GM12891 (cell line): Measurements from ENCODE around the gene ETF1.

Experiments used
- DNase-seq: peaks from one replicate; pipeline ENCODE4 v3.0.0; 2011; ENCODE audit warnings: low spot score; ENCODE audit not compliant: insufficient read length
- FAIRE-seq: peaks from 2 replicates; lab custom pipeline; 2011; peaks lifted over from hg19 to GRCh38; lab: Jason Lieb, UNC
- PAX5 ChIP-seq: IDR thresholded peaks from 2 replicates; pipeline ENCODE4 v1.6.1; 2011; ENCODE audit warnings: low read length, moderate library complexity, mild to moderate bottlenecking; ENCODE audit not compliant: insufficient read depth, severe bottlenecking
- POLR2A ChIP-seq: IDR thresholded peaks from 2 replicates; pipeline ENCODE4 v1.6.1; 2011; ENCODE audit warnings: low read depth, low read length, control low read depth
- POLR2AphosphoS5 ChIP-seq: IDR thresholded peaks from 2 replicates; pipeline ENCODE4 v1.6.1; 2011; ENCODE audit warnings: low read depth, low read length, control low read depth
- POU2F2 ChIP-seq: IDR thresholded peaks from 2 replicates; pipeline ENCODE4 v1.6.1; 2011; ENCODE audit warnings: low read depth, mild to moderate bottlenecking, control low read depth, low read length, moderate library complexity
- SPI1 ChIP-seq: IDR thresholded peaks from 2 replicates; pipeline ENCODE4 v1.6.1; 2011; ENCODE audit warnings: low read depth, low read length, control low read depth
- TAF1 ChIP-seq: IDR thresholded peaks from 2 replicates; pipeline ENCODE4 v1.6.1; 2011; ENCODE audit warnings: low read depth, low read length, control low read depth

ETF1 gene

DNA sequence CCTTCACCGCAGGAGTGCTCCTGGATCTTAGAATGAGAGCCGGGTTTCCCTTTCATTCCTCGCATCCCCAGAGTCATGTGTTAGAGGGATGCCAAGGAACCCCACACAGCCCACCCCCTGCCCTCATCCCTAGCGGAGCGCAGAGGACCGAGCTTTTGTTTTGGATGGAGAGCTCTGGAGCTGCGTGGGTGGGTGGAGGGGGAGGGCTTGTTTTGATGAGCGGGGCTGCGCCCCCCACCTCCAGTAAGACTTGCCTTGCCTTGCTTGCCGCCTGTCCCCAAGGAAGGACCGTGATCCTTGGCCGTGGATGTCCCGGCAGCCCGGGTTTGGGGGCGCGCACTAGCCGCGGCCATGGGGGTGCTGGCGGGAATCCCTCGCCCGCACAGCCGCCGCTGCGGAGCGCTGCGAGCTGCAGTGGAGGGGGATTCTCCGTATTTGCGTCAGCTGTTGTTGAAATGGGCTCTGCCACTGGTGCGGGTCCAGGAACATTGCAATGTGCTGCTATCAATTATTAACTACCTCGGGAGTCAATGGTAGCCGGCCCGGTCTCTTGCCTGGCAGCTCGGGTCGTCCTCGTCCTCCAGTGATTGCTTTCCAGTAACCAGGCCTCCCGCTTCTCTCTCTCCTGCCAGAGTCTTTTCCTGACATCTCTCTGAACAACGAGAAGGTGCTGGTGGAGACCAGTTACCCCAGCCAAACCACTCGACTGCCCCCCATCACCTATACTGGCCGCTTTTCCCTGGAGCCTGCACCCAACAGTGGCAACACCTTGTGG is 76.7 kb downstream of the ETF1 start:
- TF ChIP-seq TAF1 (no peak), POLR2A (no peak), POLR2AphosphoS5 (no peak; the same call in 1 of the 2 replicates), POU2F2 (no peak), SPI1 (no peak), PAX5 (no peak)
- DNase-seq (no peak), FAIRE-seq (peak; percentile 5)

DNA sequence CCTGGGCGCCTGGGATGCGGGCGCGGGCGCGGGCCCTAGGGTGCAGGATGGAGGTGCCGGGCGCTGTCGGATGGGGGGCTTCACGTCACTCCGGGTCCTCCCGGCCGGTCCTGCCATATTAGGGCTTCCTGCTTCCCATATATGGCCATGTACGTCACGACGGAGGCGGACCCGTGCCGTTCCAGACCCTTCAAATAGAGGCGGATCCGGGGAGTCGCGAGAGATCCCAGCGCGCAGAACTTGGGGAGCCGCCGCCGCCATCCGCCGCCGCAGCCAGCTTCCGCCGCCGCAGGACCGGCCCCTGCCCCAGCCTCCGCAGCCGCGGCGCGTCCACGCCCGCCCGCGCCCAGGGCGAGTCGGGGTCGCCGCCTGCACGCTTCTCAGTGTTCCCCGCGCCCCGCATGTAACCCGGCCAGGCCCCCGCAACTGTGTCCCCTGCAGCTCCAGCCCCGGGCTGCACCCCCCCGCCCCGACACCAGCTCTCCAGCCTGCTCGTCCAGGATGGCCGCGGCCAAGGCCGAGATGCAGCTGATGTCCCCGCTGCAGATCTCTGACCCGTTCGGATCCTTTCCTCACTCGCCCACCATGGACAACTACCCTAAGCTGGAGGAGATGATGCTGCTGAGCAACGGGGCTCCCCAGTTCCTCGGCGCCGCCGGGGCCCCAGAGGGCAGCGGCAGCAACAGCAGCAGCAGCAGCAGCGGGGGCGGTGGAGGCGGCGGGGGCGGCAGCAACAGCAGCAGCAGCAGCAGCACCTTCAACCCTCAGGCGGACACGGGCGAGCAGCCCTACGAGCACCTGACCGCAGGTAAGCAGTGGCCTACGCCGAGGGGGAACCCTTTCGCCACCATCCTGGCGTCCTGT is 77.5 kb downstream of the ETF1 start, which contains the start of gene EGR1:
Gene EGR1 (plus strand): TSS at position 219 of the 864 bp plus-strand sequence. CDS start 283 bp downstream, at position 502.
- TF ChIP-seq POU2F2 (0 out of 2 replicates have a peak, but pooled peaks have one; percentile 48), POLR2A (peak; percentile 87), TAF1 (peak; percentile 14; the same call in 1 of the 2 replicates), POLR2AphosphoS5 (peak; percentile 89), PAX5 (no peak), SPI1 (no peak)
- DNase-seq (peak; percentile 91), FAIRE-seq (peak; percentile 66)

DNA sequence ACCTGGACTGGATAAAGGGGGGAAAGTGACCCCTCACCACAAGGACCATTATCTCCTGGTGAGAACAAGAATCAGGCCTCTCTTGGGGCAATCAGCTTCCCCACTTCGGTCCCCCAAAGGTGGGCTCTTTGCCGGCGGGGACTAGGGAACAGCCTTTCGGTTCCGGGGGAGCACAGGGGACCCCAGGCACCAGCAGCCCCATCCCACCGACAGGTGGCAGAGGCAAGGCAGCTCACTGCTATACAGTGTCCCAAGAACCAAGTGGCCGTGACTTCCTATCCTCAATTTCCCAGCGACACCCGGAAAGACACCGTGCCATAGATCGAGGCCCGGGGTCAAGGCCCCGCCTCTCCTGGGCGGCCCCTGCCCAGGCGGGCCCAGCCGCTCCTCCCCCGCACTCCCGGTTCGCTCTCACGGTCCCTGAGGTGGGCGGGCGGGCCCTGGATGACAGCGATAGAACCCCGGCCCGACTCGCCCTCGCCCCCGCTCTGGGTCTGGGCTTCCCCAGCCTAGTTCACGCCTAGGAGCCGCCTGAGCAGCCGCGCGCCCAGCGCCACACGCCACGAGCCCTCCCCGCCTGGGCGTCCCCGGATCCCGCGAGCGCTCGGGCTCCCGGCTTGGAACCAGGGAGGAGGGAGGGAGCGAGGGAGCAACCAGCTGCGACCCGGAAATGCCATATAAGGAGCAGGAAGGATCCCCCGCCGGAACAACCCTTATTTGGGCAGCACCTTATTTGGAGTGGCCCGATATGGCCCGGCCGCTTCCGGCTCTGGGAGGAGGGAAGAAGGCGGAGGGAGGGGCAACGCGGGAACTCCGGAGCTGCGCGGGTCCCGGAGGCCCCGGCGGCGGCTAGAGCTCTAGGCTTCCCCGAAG is 78.4 kb downstream of the ETF1 start:
- peak; percentile 88 for DNase-seq
- peak; percentile 22; the same call in 1 of the 2 replicates for TF ChIP-seq POLR2AphosphoS5
- TF ChIP-seq TAF1, result no peak
- TF ChIP-seq POLR2A, result peak; percentile 59
- TF ChIP-seq SPI1, result no peak
- peak; percentile 46; the same call in 1 of the 2 replicates for TF ChIP-seq POU2F2
- peak; percentile 21 for TF ChIP-seq PAX5
- peak; percentile 98 for FAIRE-seq

DNA sequence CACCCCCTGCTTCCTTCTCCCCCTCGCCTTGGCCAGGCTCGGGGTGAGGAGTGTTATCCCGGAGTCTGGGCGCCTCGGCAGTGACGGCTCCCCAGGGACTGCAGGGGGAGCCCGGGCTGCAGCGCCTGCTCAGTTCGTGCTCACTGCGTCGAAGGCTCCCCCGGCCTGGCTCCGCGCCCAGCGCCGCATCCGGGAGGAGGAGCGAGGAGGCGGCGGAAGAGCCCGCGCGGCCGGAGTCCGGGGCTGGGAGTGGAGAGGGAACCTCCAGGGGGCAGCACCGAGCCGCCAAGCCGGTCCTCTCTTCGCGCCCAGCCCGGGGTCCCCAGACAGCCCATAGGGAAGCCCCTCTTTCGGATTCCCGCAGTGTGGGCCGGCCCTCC is 79.0 kb downstream of the ETF1 start:
- no peak for FAIRE-seq
- TF ChIP-seq POU2F2, result no peak
- peak; percentile 24; the same call in 1 of the 2 replicates for TF ChIP-seq TAF1
- no peak for TF ChIP-seq SPI1
- TF ChIP-seq POLR2A, result peak; percentile 40; the same call in 1 of the 2 replicates
- 0 out of 2 replicates have a peak, but pooled peaks have one; percentile 2 for TF ChIP-seq POLR2AphosphoS5
- no peak for TF ChIP-seq PAX5
- peak; percentile 96 for DNase-seq

DNA sequence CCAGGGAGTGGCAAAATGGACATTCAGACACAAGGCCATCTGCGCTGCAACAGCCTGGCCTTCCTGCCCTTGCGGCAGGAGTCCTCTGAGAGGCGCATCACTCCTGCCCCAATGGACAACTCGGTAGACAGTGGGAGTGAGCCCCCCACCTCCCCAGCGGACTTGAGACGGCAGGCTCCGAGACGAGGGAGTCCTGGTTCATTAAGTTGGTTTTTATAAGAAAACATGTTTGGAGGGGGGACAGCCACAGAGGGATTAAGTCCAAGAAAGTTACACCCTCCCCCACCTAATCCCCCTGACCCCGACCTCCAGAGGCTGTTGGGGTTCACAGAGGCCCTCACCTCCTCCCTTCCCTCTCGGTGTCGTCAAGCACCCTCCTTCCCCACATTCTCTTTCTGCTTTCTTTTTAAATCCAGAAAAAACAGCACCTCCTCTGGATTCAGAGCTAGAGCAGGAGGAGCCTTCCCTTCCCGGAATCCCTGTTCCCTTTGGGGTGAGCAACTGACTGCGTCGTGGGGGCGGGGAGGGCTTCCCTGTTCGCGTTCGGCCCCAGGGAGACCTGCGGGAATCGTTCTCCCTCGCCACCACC is 79.5 kb downstream of the ETF1 start:
- no peak for DNase-seq
- no peak for FAIRE-seq
- TF ChIP-seq POLR2AphosphoS5, result 0 out of 2 replicates have a peak, but pooled peaks have one; percentile 18
- no peak for TF ChIP-seq POU2F2

DNA sequence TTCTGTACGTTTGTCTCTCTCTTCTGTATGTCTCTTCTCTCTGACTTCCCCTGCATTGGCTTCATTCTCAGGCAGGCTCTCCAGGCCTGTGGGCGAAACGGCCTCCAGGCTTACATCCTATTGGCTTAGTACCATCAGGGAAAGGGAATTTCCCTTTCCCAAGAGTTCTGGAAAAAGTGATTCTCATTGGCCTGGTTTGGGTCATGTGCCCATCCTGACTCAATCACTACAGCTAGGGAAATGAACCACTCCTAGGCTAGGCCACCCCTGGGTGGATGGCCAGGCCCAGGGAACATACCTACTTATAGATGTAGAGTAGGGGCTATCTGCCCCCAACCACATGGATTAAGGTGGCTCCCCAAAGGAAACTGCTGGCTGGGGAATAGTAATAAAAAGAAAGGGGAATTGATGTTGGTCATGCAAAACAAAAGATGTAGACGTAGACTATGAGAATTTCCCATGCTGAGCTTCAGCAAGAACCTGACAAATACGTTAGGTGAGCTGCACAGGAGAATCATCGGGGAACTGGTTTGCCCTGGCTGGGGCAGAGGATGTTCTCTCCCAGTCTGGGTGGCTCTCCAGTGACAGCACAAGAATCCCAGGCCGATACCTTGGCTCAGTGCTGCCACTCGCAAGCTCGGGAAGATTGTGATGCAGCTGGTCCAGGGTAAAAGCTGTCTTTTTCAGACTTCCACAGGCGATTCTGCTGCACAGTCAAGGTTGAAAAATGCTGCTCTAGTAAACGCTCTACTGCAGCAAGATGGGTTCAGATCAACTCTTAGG is 81.5 kb downstream of the ETF1 start:
- no peak for TF ChIP-seq TAF1
- no peak for TF ChIP-seq PAX5
- TF ChIP-seq POLR2A, result no peak
- no peak for TF ChIP-seq POU2F2
- no peak for TF ChIP-seq SPI1
- no peak for TF ChIP-seq POLR2AphosphoS5
- FAIRE-seq (peak; percentile 33), DNase-seq (no peak)

DNA sequence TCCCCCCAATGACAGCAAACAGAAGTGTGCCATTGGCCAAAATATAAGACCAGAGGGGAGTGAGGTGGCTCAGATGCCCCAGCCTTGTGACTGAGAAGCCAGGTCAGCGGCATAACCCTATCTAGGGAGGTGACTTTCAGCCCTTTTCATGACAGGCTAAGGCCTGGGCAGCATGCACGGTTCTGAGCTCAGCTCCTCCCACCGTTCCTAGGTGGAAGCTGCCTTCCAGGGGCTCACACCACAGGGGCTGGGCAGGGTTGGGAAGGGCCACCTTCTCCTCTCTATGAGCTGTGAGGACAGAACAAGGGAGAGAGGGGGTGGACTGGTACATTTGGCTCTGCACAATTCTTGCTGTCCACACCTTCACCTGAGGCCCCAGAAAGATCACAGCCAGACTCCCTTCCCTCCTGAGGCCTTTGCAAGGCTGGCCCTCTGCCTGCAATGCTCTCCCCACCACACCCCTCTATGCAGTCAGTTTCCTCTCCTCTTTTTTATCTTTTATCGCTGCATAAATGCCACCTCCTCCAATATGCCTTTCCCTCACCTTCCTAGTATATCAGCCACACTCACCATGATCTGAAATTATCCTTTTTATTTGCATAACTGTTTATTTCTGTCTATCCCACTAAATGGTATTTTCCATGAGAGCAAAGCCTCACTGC is 82.9 kb downstream of the ETF1 start:
- TF ChIP-seq SPI1 (no peak), TAF1 (no peak), POLR2A (no peak), POLR2AphosphoS5 (no peak), PAX5 (no peak), POU2F2 (no peak)
- DNase-seq (no peak), FAIRE-seq (peak; percentile 64)

DNA sequence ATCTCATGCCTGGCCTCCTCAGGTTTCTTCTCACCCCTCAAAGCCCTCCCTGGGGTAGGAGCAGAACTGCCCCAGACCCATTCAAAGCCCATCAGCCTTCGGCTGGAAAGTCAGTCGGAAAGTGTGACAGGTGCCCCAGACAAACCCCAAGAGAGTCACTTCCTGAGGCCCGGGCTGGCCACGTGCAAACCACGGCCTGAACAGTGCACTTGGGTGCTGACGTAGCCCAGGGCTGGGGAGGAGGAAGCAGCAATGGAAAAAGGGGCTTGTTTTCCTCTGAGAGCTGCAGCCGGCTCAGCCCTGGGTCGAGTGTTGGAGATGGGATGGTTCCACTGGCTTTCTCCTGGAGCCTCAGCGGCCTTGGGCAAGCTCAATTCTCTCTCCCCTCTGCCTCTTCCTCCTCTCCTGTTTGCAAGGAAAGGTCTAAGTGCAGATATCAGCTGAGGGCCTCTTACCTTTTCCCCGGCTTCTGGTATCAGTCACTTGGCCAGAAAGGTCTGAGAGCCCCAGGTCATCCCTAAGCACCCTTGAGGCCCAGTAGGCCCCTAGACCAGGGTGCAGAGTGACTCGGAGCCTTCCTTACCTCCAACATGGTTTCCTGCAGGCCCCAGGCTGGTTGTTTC is 83.6 kb downstream of the ETF1 start:
- DNase-seq (no peak), FAIRE-seq (peak; percentile 92)
- no peak; the same call in 1 of the 2 replicates for TF ChIP-seq SPI1
